GM23248 (cell line): ENCODE results near the gene PIK3R5. TPM values are rescaled to one million over a fixed set of nuclear protein-coding genes. Genes with fewer than 3 reads are reported as not detected.

Experiments used
- DNase-seq: peaks from one replicate; pipeline ENCODE4 v3.0.0-alpha.2; 2015
- H2AFZ ChIP-seq: fragments of 200-600 bp; sonication (generic); 2 replicates; pipeline ENCODE4 v1.6.1; 2016; ENCODE audit warnings: antibody characterized with exemption
- H3F3A ChIP-seq: fragments of 200-600 bp; sonication (generic); 2 replicates; pipeline ENCODE4 v1.6.1; 2016; ENCODE audit warnings: mild to moderate bottlenecking, antibody characterized with exemption, mixed run types; ENCODE audit not compliant: insufficient read depth
- H3K27ac ChIP-seq: fragments of 200-600 bp; sonication (generic); 2 replicates; pipeline ENCODE4 v1.5.1; 2016; ENCODE audit warnings: mild to moderate bottlenecking
- H3K27me3 ChIP-seq: fragments of 200-600 bp; sonication (generic); replicated peaks from 2 replicates; pipeline ENCODE4 v1.6.1; 2016; ENCODE audit warnings: mild to moderate bottlenecking; ENCODE audit not compliant: insufficient read depth
- H3K36me3 ChIP-seq: fragments of 200-600 bp; sonication (generic); 2 replicates; pipeline ENCODE4 v1.6.1; 2016; ENCODE audit warnings: low read depth, mild to moderate bottlenecking
- H3K4me1 ChIP-seq: fragments of 200-600 bp; sonication (generic); 2 replicates; pipeline ENCODE4 v1.6.1; 2016; ENCODE audit warnings: mild to moderate bottlenecking; ENCODE audit not compliant: insufficient read depth
- H3K4me2 ChIP-seq: fragments of 200-600 bp; sonication (generic); one replicate; pipeline ENCODE4 v1.6.1; 2016; ENCODE audit warnings: mild to moderate bottlenecking; ENCODE audit not compliant: unreplicated experiment
- H3K4me3 ChIP-seq: fragments of 200-600 bp; sonication (generic); 2 replicates; pipeline ENCODE4 v1.5.1; 2016; ENCODE audit warnings: mild to moderate bottlenecking
- H3K79me2 ChIP-seq: fragments of 200-600 bp; sonication (generic); 2 replicates; pipeline ENCODE4 v1.6.1; 2016; ENCODE audit warnings: mild to moderate bottlenecking; ENCODE audit not compliant: insufficient read depth
- H3K9ac ChIP-seq: fragments of 200-600 bp; sonication (generic); 2 replicates; pipeline ENCODE4 v1.6.1; 2016; ENCODE audit warnings: mild to moderate bottlenecking
- H3K9me2 ChIP-seq: fragments of 200-600 bp; sonication (generic); 2 replicates; pipeline ENCODE4 v1.6.1; 2016; ENCODE audit warnings: mixed run types, mild to moderate bottlenecking, moderate library complexity; ENCODE audit not compliant: insufficient read depth
- H3K9me3 ChIP-seq: fragments of 200-600 bp; sonication (generic); one replicate; pipeline ENCODE4 v1.6.1; 2017; ENCODE audit warnings: low read depth
- H4K20me1 ChIP-seq: fragments of 200-600 bp; sonication (generic); 2 replicates; pipeline ENCODE4 v1.6.0; 2016; ENCODE audit not compliant: insufficient read depth
- EZH2 ChIP-seq: fragments of 200-600 bp; sonication (generic); IDR thresholded peaks from 2 replicates; pipeline ENCODE4 v1.6.1; 2018; ENCODE audit warnings: antibody characterized with exemption, mild to moderate bottlenecking; ENCODE audit not compliant: insufficient read depth, poor library complexity, severe bottlenecking
- EZH2phosphoT487 ChIP-seq: fragments of 200-600 bp; sonication (generic); IDR thresholded peaks from 2 replicates; pipeline ENCODE4 v1.6.1; 2018; ENCODE audit warnings: antibody characterized with exemption, moderate library complexity, mild to moderate bottlenecking, low read depth; ENCODE audit not compliant: insufficient read depth
- WGBS, 2 experiments: methylation state at CpG; one replicate each; pipeline ENCODE4 v1.1.6; 2015 to 2017; ENCODE audit warnings: low lambda C conversion rate in 2 of 2, low coverage in 1 of 2; ENCODE audit errors: missing lambda C conversion rate in 2 of 2; 5-methylcytosine and 5-hydroxymethylcytosine counted together
- in situ Hi-C: fragments of 300-500 bp; cut with MboI; formaldehyde crosslinking; loops from 2 replicates; pipeline ENCODE4 v1.15.0; 2020
- polyA plus RNA-seq: library from polyadenylated mRNA; unstranded; fragments of >200 nt; fragmentation: Nextera tagmentation; extraction: Ambion mirVana; gene quantifications from 2 replicates; pipeline ENCODE4 v1.2.1, GENCODE V29; 2016
- total RNA-seq: library from RNA; depleted of rRNA; stranded (reverse); fragments of >200 nt; shearing (Covaris generic); gene quantifications from 2 replicates; pipeline ENCODE4 v1.2.3, GENCODE V29; 2014

Gene PIK3R5
- total and polyA plus RNA-seq, 2 experiments from 2014 or later = 0.11 TPM; not detected in 1

- H3K4me3 ChIP-seq = no peak overlapping the region
- 37 to 41% methylated on average over 5 of the region's 5 CpGs for WGBS, 2 experiments
- peak overlapping the region; percentile 14 for H3K4me2 ChIP-seq
- H3K79me2 ChIP-seq = no peaks in the 10 kb centered on the region
- H3K36me3 ChIP-seq = no peaks in the 10 kb centered on the region
- TF ChIP-seq EZH2 = no peak
- no peaks in the 10 kb centered on the region for H3K27me3 ChIP-seq
- no peaks in the 10 kb centered on the region for H3F3A ChIP-seq
- H3K9me3 ChIP-seq = no peaks in the 10 kb centered on the region
- H4K20me1 ChIP-seq = no peaks in the 10 kb centered on the region
- DNase-seq = peak; percentile 93
- H3K27ac ChIP-seq = peak overlapping the region; percentile 42; the same call in 1 of the 2 replicates
- no peak overlapping the region for H2AFZ ChIP-seq
- H3K9me2 ChIP-seq = no peaks in the 10 kb centered on the region
- in situ Hi-C loops = no loop called here
- H3K4me1 ChIP-seq = peaks cover 12% of the 10 kb centered on the region; the same call in 1 of the 2 replicates
- no peak overlapping the region for H3K9ac ChIP-seq
Measured at GRCh38 chr17:8875957-8876356, 89.5 kb downstream of the PIK3R5 start.

DNA sequence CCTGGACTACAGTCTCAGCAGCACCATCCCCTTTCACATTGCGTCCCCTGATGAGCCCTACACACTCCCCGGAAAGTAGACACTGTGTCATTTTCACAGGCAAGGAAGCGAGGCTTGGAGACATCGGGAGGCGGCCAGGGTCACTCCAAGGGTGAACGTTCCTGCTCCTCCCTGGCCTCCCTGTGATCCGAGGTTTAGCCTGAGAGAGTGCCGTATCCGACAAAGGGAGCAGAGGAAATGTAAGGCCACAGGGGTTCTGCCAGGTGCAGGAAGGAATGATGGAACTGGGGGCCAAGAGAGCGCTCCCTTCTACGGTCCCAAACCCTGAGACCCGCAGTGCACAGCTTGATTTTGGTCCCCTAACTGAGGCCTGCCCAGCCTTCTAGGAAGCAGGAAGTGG, 90.1 kb downstream of the PIK3R5 start:
- no peaks in the 10 kb centered on the region for H4K20me1 ChIP-seq
- in situ Hi-C loops = no loop called here
- DNase-seq = no peak
- H3K27ac ChIP-seq = no peak overlapping the region
- H3K4me1 ChIP-seq = peaks cover 12% of the 10 kb centered on the region; the same call in 1 of the 2 replicates
- H3K9me3 ChIP-seq = no peaks in the 10 kb centered on the region
- H3K4me3 ChIP-seq = no peak overlapping the region
- peak overlapping the region; percentile 14 for H3K4me2 ChIP-seq
- no peak overlapping the region for H2AFZ ChIP-seq
- no peaks in the 10 kb centered on the region for H3K9me2 ChIP-seq
- 94 to 95% methylated on average over 12 of the region's 12 CpGs for WGBS, 2 experiments
- TF ChIP-seq EZH2phosphoT487 = no peak
- no peak for TF ChIP-seq EZH2
- no peaks in the 10 kb centered on the region for H3K27me3 ChIP-seq
- H3K79me2 ChIP-seq = no peaks in the 10 kb centered on the region
- no peak overlapping the region for H3K9ac ChIP-seq
- H3F3A ChIP-seq = no peaks in the 10 kb centered on the region
- H3K36me3 ChIP-seq = no peaks in the 10 kb centered on the region

- H3K79me2 ChIP-seq = no peaks in the 10 kb centered on the region
- no peak overlapping the region for H3K4me3 ChIP-seq
- H3K9me3 ChIP-seq = no peaks in the 10 kb centered on the region
- peak overlapping the region; percentile 35; the same call in 1 of the 2 replicates for H2AFZ ChIP-seq
- DNase-seq = no peak
- no peaks in the 10 kb centered on the region for H3K9me2 ChIP-seq
- H3K27me3 ChIP-seq = no peaks in the 10 kb centered on the region
- H3K27ac ChIP-seq = no peak overlapping the region
- in situ Hi-C loops = no loop called here
- no peaks in the 10 kb centered on the region for H3F3A ChIP-seq
- peaks cover 12% of the 10 kb centered on the region; the same call in 1 of the 2 replicates for H3K4me1 ChIP-seq
- TF ChIP-seq EZH2phosphoT487 (no peak), EZH2 (no peak)
- no peak overlapping the region for H3K4me2 ChIP-seq
- no peak overlapping the region for H3K9ac ChIP-seq
- no peaks in the 10 kb centered on the region for H4K20me1 ChIP-seq
- H3K36me3 ChIP-seq = no peaks in the 10 kb centered on the region
- 63 to 64% methylated on average over 19 of the region's 19 CpGs for WGBS, 2 experiments
Measured at GRCh38 chr17:8873801-8874715, 91.4 kb downstream of the PIK3R5 start.

DNA sequence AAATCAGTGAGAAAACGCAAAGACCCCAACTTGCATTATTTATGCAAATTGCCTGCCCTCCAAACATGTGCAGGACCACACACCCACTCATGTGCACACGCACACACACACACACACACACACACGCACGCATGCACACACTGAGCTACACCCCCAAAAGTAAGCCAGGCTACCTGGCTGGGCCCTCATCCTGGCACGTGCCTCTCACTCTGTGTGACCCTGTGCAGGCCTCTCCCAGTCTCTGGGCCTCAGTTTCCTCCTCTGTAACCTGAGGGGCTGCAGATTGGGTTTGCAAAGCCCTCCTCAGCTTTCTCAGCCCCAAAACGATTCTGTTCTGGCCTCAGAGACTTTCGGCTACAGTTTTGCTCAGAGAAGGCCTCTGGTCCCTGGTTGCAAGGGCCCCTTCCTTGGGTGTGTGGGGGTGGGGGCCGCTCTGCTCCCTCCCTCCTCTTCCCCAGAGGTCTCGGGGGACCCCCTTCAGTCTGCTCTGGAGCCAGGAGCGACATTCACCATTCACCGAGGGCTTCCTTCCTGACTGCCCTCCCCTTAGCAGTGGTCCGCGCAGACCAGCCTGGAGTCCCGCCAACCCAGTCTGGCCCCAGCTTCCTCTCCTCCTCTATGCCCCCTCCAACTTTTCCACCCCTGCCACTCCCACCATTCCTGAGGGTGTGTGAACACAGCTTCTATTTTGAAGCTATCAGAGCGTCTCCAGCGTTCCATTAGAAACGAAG, 92.6 kb downstream of the PIK3R5 start:
- Histone ChIP-seq H3K27me3 (no peaks in the 10 kb centered on the region), H3F3A (no peaks in the 10 kb centered on the region), H2AFZ (no peak overlapping the region), H3K4me1 (peaks cover 12% of the 10 kb centered on the region; the same call in 1 of the 2 replicates), H3K27ac (no peak overlapping the region), H3K4me2 (no peak overlapping the region), H3K79me2 (no peaks in the 10 kb centered on the region), H3K9me2 (no peaks in the 10 kb centered on the region), H3K36me3 (no peaks in the 10 kb centered on the region), H3K4me3 (no peak overlapping the region), H3K9ac (no peak overlapping the region), H4K20me1 (no peaks in the 10 kb centered on the region), H3K9me3 (no peaks in the 10 kb centered on the region)
- DNase-seq = no peak
- TF ChIP-seq EZH2 (no peak), EZH2phosphoT487 (no peak)
- 53 to 58% methylated on average over 16 to 17 of the region's 17 CpGs for WGBS, 2 experiments
- in situ Hi-C loops = no loop called here
